K562 (cell line): Measurements from ENCODE around the gene SLC25A26. TPM values are rescaled to one million over a fixed set of nuclear protein-coding genes. Genes with fewer than 3 reads are reported as not detected.

ENCODE experiments used
- ATAC-seq: fragments of 200-7000 bp; cut with Tn5 transposase; 3 replicates; pipeline ENCODE4 v1.9.1; 2020; ENCODE audit warnings: moderate library complexity
- BruUV-seq: library from RNA; stranded (reverse); fragments of 400-500 nt; replicated peaks from 2 replicates; lab custom pipeline; 2021; lab: Mats Ljungman, UMichigan
- CTCF ChIA-PET: fragments of 300-600 bp; formaldehyde crosslinking; extraction: SDS; loops from one replicate; lab custom pipeline; 2021; ENCODE audit warnings: low intra/inter-chr PET ratio; lab: Yijun Ruan, JAX
- POLR2A ChIA-PET: fragments of 300-600, 350-650 bp; sonication (Branson Sonifier 250); formaldehyde crosslinking; extraction: SDS; loops from one replicate; lab custom pipeline; 2021; ENCODE audit warnings: antibody characterized with exemption, inconsistent platforms; lab: Yijun Ruan, JAX
- DNase-seq, 4 experiments: peaks; one replicate each; pipeline versions ENCODE4 v3.0.0 to v3.0.0-alpha.2; 2011 to 2018; ENCODE audit warnings: low spot score in 3 of 4, mixed read lengths in 3 of 4; ENCODE audit errors: extremely low read depth in 1 of 4
- FAIRE-seq: peaks from 2 replicates; lab custom pipeline; 2011; peaks lifted over from hg19 to GRCh38; lab: Jason Lieb, UNC
- H2AFZ ChIP-seq: 2 replicates; pipeline ENCODE4 v1.6.0; 2011; ENCODE audit warnings: low read depth, low read length, control low read depth, inconsistent platforms
- H3K27ac ChIP-seq: fragments of 200-600 bp; 3 replicates; pipeline ENCODE4 v1.8.0; 2011; ENCODE audit warnings: low read depth, mild to moderate bottlenecking, control low read depth, inconsistent platforms, low read length, moderate library complexity, mixed read lengths; ENCODE audit errors: extremely low read depth
- H3K27me3 ChIP-seq, 2 experiments: fragments of 300-600 bp in 1 of 2; 2 replicates in 1 of 2; 3 replicates in 1 of 2; pipeline versions ENCODE4 v1.6.0 to v1.8.0; 2011; ENCODE audit warnings: inconsistent platforms in 2 of 2, low read length in 2 of 2, mild to moderate bottlenecking in 1 of 2, mixed read lengths in 1 of 2, moderate library complexity in 1 of 2; ENCODE audit not compliant: control insufficient read depth in 2 of 2, insufficient read depth in 2 of 2
- H3K36me3 ChIP-seq: fragments of 300-600 bp; 3 replicates; pipeline ENCODE4 v1.8.0; 2011; ENCODE audit warnings: mild to moderate bottlenecking, low read length, inconsistent platforms; ENCODE audit not compliant: control insufficient read depth, insufficient read depth
- H3K4me1 ChIP-seq, 2 experiments: fragments of 200-600 bp in 1 of 2; replicated peaks in 1 of 2; 2 replicates in 1 of 2; 3 replicates in 1 of 2; pipeline versions ENCODE4 v1.5.1 to v1.8.0; 2011; ENCODE audit warnings: inconsistent platforms in 2 of 2, low read length in 2 of 2, mild to moderate bottlenecking in 1 of 2, mixed read lengths in 1 of 2, moderate library complexity in 1 of 2; ENCODE audit not compliant: control insufficient read depth in 2 of 2, insufficient read depth in 2 of 2
- H3K4me2 ChIP-seq: 2 replicates; pipeline ENCODE4 v1.6.1; 2011; ENCODE audit warnings: low read length, control low read depth, inconsistent platforms, mixed read lengths; ENCODE audit not compliant: insufficient read depth
- H3K4me3 ChIP-seq: fragments of 200-600 bp; sonication (generic), shearing (Covaris generic); 2 replicates; pipeline ENCODE4 v1.5.1; 2016; ENCODE audit warnings: control low read depth, inconsistent platforms
- H3K79me2 ChIP-seq: fragments of 200-600 bp; 3 replicates; pipeline ENCODE4 v1.8.0; 2011; ENCODE audit warnings: low read length, inconsistent platforms; ENCODE audit not compliant: control insufficient read depth, insufficient read depth
- H3K9ac ChIP-seq, 2 experiments: 2 replicates each; pipeline versions ENCODE4 v1.6.0 to v1.6.1; 2011; ENCODE audit warnings: low read depth in 2 of 2, low read length in 2 of 2, control low read depth in 1 of 2, inconsistent platforms in 1 of 2, mild to moderate bottlenecking in 1 of 2, mixed read lengths in 1 of 2; ENCODE audit not compliant: insufficient read depth in 1 of 2
- H3K9me1 ChIP-seq: one replicate; pipeline ENCODE4 v1.6.0; 2011; ENCODE audit warnings: inconsistent platforms, mild to moderate bottlenecking, low read length, moderate library complexity; ENCODE audit not compliant: control insufficient read depth, insufficient read depth
- H3K9me3 ChIP-seq: replicated peaks from 2 replicates; pipeline ENCODE4 v1.5.1; 2011; ENCODE audit warnings: low read depth, low read length, inconsistent platforms; ENCODE audit not compliant: control insufficient read depth, insufficient read depth
- H4K20me1 ChIP-seq: replicated peaks from 2 replicates; pipeline ENCODE4 v1.6.1; 2011; ENCODE audit warnings: low read length, inconsistent platforms, mixed read lengths; ENCODE audit not compliant: control insufficient read depth, insufficient read depth
- BCL6 ChIP-seq: fragments of 250-450 bp; sonication (Bioruptor Pico); IDR thresholded peaks from 2 replicates; pipeline ENCODE4 v1.4.0; 2020
- CEBPG ChIP-seq, 3 experiments: fragments of 200-800 bp in 1 of 3; sonication (Bioruptor generic) in 1 of 3; sonication (generic) in 1 of 3; formaldehyde crosslinking in 1 of 3; IDR thresholded peaks in 2 of 3; conservative IDR thresholded peaks in 1 of 3; 2 replicates each; pipeline versions ENCODE4 v1.6.1 to v1.8.0; 2016 to 2022; ENCODE audit warnings: missing compliant biosample characterization in 2 of 3, missing genetic modification characterization in 2 of 3, mild to moderate bottlenecking in 1 of 3, missing genetic modification reagents in 1 of 3
- DDX20 ChIP-seq: fragments of 450-650 bp; IDR thresholded peaks from 2 replicates; pipeline ENCODE4 v1.6.1; 2016; ENCODE audit warnings: missing genetic modification characterization, low read depth, mild to moderate bottlenecking, missing compliant biosample characterization, moderate library complexity
- HBP1 ChIP-seq: fragments of 450-650 bp; formaldehyde crosslinking; IDR thresholded peaks from 2 replicates; pipeline ENCODE4 v1.4.0; 2022; ENCODE audit warnings: missing genetic modification characterization
- MTA1 ChIP-seq: fragments of 450-650 bp; IDR thresholded peaks from 2 replicates; pipeline ENCODE4 v1.6.1; 2017; ENCODE audit warnings: borderline replicate concordance
- TAF1 ChIP-seq: IDR thresholded peaks from 2 replicates; pipeline ENCODE4 v1.6.1; 2011; ENCODE audit warnings: mild to moderate bottlenecking, low read length, moderate library complexity; ENCODE audit not compliant: insufficient read depth, control insufficient read depth, severe bottlenecking; ENCODE audit errors: extremely low read depth
- TOE1 ChIP-seq, 2 experiments: fragments of 450-650 bp in 1 of 2; sonication (generic) in 1 of 2; formaldehyde crosslinking in 1 of 2; IDR thresholded peaks; 2 replicates each; pipeline versions ENCODE4 v1.7.1 to v1.8.0; 2016 to 2022; ENCODE audit warnings: borderline replicate concordance in 2 of 2, mild to moderate bottlenecking in 2 of 2, antibody characterized with exemption in 1 of 2, inconsistent platforms in 1 of 2, low read depth in 1 of 2, missing genetic modification reagents in 1 of 2, moderate library complexity in 1 of 2
- ZC3H4 ChIP-seq: sonication (generic); formaldehyde crosslinking; IDR thresholded peaks from 2 replicates; pipeline ENCODE4 v1.9.0; 2021; ENCODE audit warnings: missing genetic modification reagents, borderline replicate concordance
- ZNF239 ChIP-seq: fragments of 250-450 bp; sonication (Bioruptor Pico); IDR thresholded peaks from 2 replicates; pipeline ENCODE4 v1.4.0; 2020; ENCODE audit warnings: mild to moderate bottlenecking
- ZNF511 ChIP-seq: sonication (generic); formaldehyde crosslinking; IDR thresholded peaks from 2 replicates; pipeline ENCODE4 v1.8.0; 2022; ENCODE audit warnings: mild to moderate bottlenecking, missing genetic modification reagents
- ZNF583 ChIP-seq: fragments of 250-450 bp; sonication (Bioruptor Pico); IDR thresholded peaks from 2 replicates; pipeline ENCODE4 v1.4.0; 2020
- ZNF76 ChIP-seq: fragments of 250-450 bp; sonication (Bioruptor Pico); IDR thresholded peaks from 2 replicates; pipeline ENCODE4 v1.4.0; 2020; ENCODE audit warnings: mild to moderate bottlenecking, moderate library complexity, borderline replicate concordance
- WGBS: fragments of 100-300 bp; shearing (Covaris generic); methylation state at CpG from one replicate; pipeline ENCODE4 v1.1.6; 2016; ENCODE audit warnings: low coverage, mixed read lengths; ENCODE audit not compliant: insufficient coverage; ENCODE audit errors: missing lambda C conversion rate; 5-methylcytosine and 5-hydroxymethylcytosine counted together
- in situ Hi-C: fragments of 300-500 bp; cut with MboI; formaldehyde crosslinking; loops from 4 replicates; pipeline ENCODE4 v1.15.0; 2018; ENCODE audit warnings: inconsistent platforms, mixed read lengths
- intact Hi-C: fragments of 100-400 bp; cut with micrococcal nuclease; formaldehyde crosslinking; loops from 2 replicates; pipeline ENCODE4 v1.14.2; 2022
- polyA plus RNA-seq, 8 experiments: library from polyadenylated mRNA; depleted of rRNA in 4 of 8; stranded (reverse) in 5 of 8; unstranded in 3 of 8; fragments of >200 nt; fragmentation: Nextera tagmentation in 2 of 8; fragmentation: Illumina TruSeq in 1 of 8; extraction: Ambion mirVana in 2 of 8; extraction: Trizol in 1 of 8; gene quantifications; 2 replicates each; pipeline versions ENCODE4 v1.2.1 to v1.2.3, GENCODE V29; 2011 to 2014; ENCODE audit warnings: inconsistent platforms in 1 of 8, missing spikeins in 1 of 8
- total RNA-seq, 7 experiments: library from RNA; depleted of rRNA in 6 of 7; stranded (reverse); fragments of >200 nt in 6 of 7; fragmentation: Illumina TruSeq in 2 of 7; extraction: Trizol in 2 of 7; gene quantifications; 2 replicates each; pipeline versions ENCODE4 v1.2.1 to v1.2.3, GENCODE V29; 2011 to 2021; ENCODE audit warnings: low replicate concordance in 1 of 7
- TF ChIP-seq, protein P1 (sequence below): fragments of 250-450 bp; sonication (Bioruptor Pico); IDR thresholded peaks from 2 replicates; pipeline ENCODE4 v1.5.0; 2022; ENCODE audit warnings: mild to moderate bottlenecking
- TF ChIP-seq, protein P2 (sequence below): IDR thresholded peaks from 2 replicates; pipeline ENCODE4 v1.6.1; 2011; ENCODE audit warnings: borderline replicate concordance, low read depth, mild to moderate bottlenecking, moderate library complexity, low read length; ENCODE audit not compliant: insufficient read depth, poor library complexity, severe bottlenecking

SLC25A26 gene
- total and polyA plus RNA-seq, 9 of the 15 experiments (the other 6 are each of a cell fraction or from before 2014, with no cell fraction given): 7.2 to 29.1 (median 12.6) TPM

GRCh38 chr3:66211779-66212178, 9.0 kb upstream of the SLC25A26 start:
- ATAC-seq (no peak), DNase-seq (no peak), FAIRE-seq (no peak)
- H3K27me3 ChIP-seq: no peaks in the 10 kb centered on the region
- ChIA-PET POLR2A (no interaction called here), CTCF (no interaction called here)
- H3K9me1 ChIP-seq: no peaks in the 10 kb centered on the region
- WGBS: 0% methylated on average over 4 of the region's 4 CpGs
- in situ Hi-C loops (no loop called here), intact Hi-C loops (no loop called here)
- TF ChIP-seq ZNF583 (no peak), ZNF511 (no peak), TOE1 (IDR thresholded peaks at IDR 0.05; ENCODE audit: borderline replicate concordance) (no peak), TOE1 (CRISPR knock-in tag; IDR thresholded peaks at IDR 0.05; ENCODE audit: borderline replicate concordance, low read depth) (no peak), CEBPG (CRISPR knock-in tag; IDR thresholded peaks at IDR 0.05) (no peak), CEBPG (tag; conservative IDR thresholded peaks at IDR 0.05 in 1 of 2, IDR thresholded peaks at IDR 0.05 in 1 of 2) (no peak), BCL6 (no peak), ZC3H4 (CRISPR knock-in tag) (no peak), DDX20 (tag) (no peak), ZNF239 (CRISPR knock-in tag) (no peak), TAF1 (no peak), MTA1 (no peak), ZNF76 (no peak), HBP1 (CRISPR knock-in tag) (no peak)
- TF ChIP-seq, protein P1, sequence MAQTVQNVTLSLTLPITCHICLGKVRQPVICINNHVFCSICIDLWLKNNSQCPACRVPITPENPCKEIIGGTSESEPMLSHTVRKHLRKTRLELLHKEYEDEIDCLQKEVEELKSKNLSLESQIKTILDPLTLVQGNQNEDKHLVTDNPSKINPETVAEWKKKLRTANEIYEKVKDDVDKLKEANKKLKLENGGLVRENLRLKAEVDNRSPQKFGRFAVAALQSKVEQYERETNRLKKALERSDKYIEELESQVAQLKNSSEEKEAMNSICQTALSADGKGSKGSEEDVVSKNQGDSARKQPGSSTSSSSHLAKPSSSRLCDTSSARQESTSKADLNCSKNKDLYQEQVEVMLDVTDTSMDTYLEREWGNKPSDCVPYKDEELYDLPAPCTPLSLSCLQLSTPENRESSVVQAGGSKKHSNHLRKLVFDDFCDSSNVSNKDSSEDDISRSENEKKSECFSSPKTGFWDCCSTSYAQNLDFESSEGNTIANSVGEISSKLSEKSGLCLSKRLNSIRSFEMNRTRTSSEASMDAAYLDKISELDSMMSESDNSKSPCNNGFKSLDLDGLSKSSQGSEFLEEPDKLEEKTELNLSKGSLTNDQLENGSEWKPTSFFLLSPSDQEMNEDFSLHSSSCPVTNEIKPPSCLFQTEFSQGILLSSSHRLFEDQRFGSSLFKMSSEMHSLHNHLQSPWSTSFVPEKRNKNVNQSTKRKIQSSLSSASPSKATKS (CRISPR knock-in tag): no peak
- TF ChIP-seq, protein P2, sequence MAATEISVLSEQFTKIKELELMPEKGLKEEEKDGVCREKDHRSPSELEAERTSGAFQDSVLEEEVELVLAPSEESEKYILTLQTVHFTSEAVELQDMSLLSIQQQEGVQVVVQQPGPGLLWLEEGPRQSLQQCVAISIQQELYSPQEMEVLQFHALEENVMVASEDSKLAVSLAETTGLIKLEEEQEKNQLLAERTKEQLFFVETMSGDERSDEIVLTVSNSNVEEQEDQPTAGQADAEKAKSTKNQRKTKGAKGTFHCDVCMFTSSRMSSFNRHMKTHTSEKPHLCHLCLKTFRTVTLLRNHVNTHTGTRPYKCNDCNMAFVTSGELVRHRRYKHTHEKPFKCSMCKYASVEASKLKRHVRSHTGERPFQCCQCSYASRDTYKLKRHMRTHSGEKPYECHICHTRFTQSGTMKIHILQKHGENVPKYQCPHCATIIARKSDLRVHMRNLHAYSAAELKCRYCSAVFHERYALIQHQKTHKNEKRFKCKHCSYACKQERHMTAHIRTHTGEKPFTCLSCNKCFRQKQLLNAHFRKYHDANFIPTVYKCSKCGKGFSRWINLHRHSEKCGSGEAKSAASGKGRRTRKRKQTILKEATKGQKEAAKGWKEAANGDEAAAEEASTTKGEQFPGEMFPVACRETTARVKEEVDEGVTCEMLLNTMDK: no peak
- no peaks in the 10 kb centered on the region for H4K20me1 ChIP-seq
- no peaks in the 10 kb centered on the region for H3K9me3 ChIP-seq
- H3K4me1 ChIP-seq: no peaks in the 10 kb centered on the region
- no peak overlapping the region for H3K4me3 ChIP-seq
- H3K79me2 ChIP-seq: no peaks in the 10 kb centered on the region
- H3K27ac ChIP-seq: no peak overlapping the region
- H3K9ac ChIP-seq: no peak overlapping the region
- H3K4me2 ChIP-seq: no peak overlapping the region
- BruUV-seq: no TSS peak
- no peaks in the 10 kb centered on the region for H3K36me3 ChIP-seq
- no peak overlapping the region for H2AFZ ChIP-seq
